K562 (cell line): ENCODE results near the gene SLC34A1. TPM values are rescaled to one million over a fixed set of nuclear protein-coding genes. Genes with fewer than 3 reads are reported as not detected.
A peak's percentile ranks its signal among the peaks of the same experiment; 100 is the strongest.

Source experiments
- ATAC-seq: fragments of 200-7000 bp; cut with Tn5 transposase; 3 replicates; pipeline ENCODE4 v1.9.1; 2020; ENCODE audit warnings: moderate library complexity
- BruUV-seq: library from RNA; stranded (reverse); fragments of 400-500 nt; replicated peaks from 2 replicates; lab custom pipeline; 2021; lab: Mats Ljungman, UMichigan
- CTCF ChIA-PET: fragments of 300-600 bp; formaldehyde crosslinking; extraction: SDS; loops from one replicate; lab custom pipeline; 2021; ENCODE audit warnings: low intra/inter-chr PET ratio; lab: Yijun Ruan, JAX
- POLR2A ChIA-PET: fragments of 300-600, 350-650 bp; sonication (Branson Sonifier 250); formaldehyde crosslinking; extraction: SDS; loops from one replicate; lab custom pipeline; 2021; ENCODE audit warnings: antibody characterized with exemption, inconsistent platforms; lab: Yijun Ruan, JAX
- DNase-seq, 4 experiments: peaks; one replicate each; pipeline versions ENCODE4 v3.0.0 to v3.0.0-alpha.2; 2011 to 2018; ENCODE audit warnings: low spot score in 3 of 4, mixed read lengths in 3 of 4; ENCODE audit errors: extremely low read depth in 1 of 4
- FAIRE-seq: peaks from 2 replicates; lab custom pipeline; 2011; peaks lifted over from hg19 to GRCh38; lab: Jason Lieb, UNC
- H2AFZ ChIP-seq: 2 replicates; pipeline ENCODE4 v1.6.0; 2011; ENCODE audit warnings: low read depth, low read length, control low read depth, inconsistent platforms
- H3K27ac ChIP-seq: fragments of 200-600 bp; 3 replicates; pipeline ENCODE4 v1.8.0; 2011; ENCODE audit warnings: low read depth, mild to moderate bottlenecking, control low read depth, inconsistent platforms, low read length, moderate library complexity, mixed read lengths; ENCODE audit errors: extremely low read depth
- H3K27me3 ChIP-seq, 2 experiments: fragments of 300-600 bp in 1 of 2; 2 replicates in 1 of 2; 3 replicates in 1 of 2; pipeline versions ENCODE4 v1.6.0 to v1.8.0; 2011; ENCODE audit warnings: inconsistent platforms in 2 of 2, low read length in 2 of 2, mild to moderate bottlenecking in 1 of 2, mixed read lengths in 1 of 2, moderate library complexity in 1 of 2; ENCODE audit not compliant: control insufficient read depth in 2 of 2, insufficient read depth in 2 of 2
- H3K36me3 ChIP-seq: fragments of 300-600 bp; 3 replicates; pipeline ENCODE4 v1.8.0; 2011; ENCODE audit warnings: mild to moderate bottlenecking, low read length, inconsistent platforms; ENCODE audit not compliant: control insufficient read depth, insufficient read depth
- H3K4me1 ChIP-seq, 2 experiments: fragments of 200-600 bp in 1 of 2; replicated peaks in 1 of 2; 2 replicates in 1 of 2; 3 replicates in 1 of 2; pipeline versions ENCODE4 v1.5.1 to v1.8.0; 2011; ENCODE audit warnings: inconsistent platforms in 2 of 2, low read length in 2 of 2, mild to moderate bottlenecking in 1 of 2, mixed read lengths in 1 of 2, moderate library complexity in 1 of 2; ENCODE audit not compliant: control insufficient read depth in 2 of 2, insufficient read depth in 2 of 2
- H3K4me2 ChIP-seq: 2 replicates; pipeline ENCODE4 v1.6.1; 2011; ENCODE audit warnings: low read length, control low read depth, inconsistent platforms, mixed read lengths; ENCODE audit not compliant: insufficient read depth
- H3K4me3 ChIP-seq: fragments of 200-600 bp; sonication (generic), shearing (Covaris generic); 2 replicates; pipeline ENCODE4 v1.5.1; 2016; ENCODE audit warnings: control low read depth, inconsistent platforms
- H3K79me2 ChIP-seq: fragments of 200-600 bp; 3 replicates; pipeline ENCODE4 v1.8.0; 2011; ENCODE audit warnings: low read length, inconsistent platforms; ENCODE audit not compliant: control insufficient read depth, insufficient read depth
- H3K9ac ChIP-seq, 2 experiments: 2 replicates each; pipeline versions ENCODE4 v1.6.0 to v1.6.1; 2011; ENCODE audit warnings: low read depth in 2 of 2, low read length in 2 of 2, control low read depth in 1 of 2, inconsistent platforms in 1 of 2, mild to moderate bottlenecking in 1 of 2, mixed read lengths in 1 of 2; ENCODE audit not compliant: insufficient read depth in 1 of 2
- H3K9me1 ChIP-seq: one replicate; pipeline ENCODE4 v1.6.0; 2011; ENCODE audit warnings: inconsistent platforms, mild to moderate bottlenecking, low read length, moderate library complexity; ENCODE audit not compliant: control insufficient read depth, insufficient read depth
- H3K9me3 ChIP-seq: replicated peaks from 2 replicates; pipeline ENCODE4 v1.5.1; 2011; ENCODE audit warnings: low read depth, low read length, inconsistent platforms; ENCODE audit not compliant: control insufficient read depth, insufficient read depth
- H4K20me1 ChIP-seq: replicated peaks from 2 replicates; pipeline ENCODE4 v1.6.1; 2011; ENCODE audit warnings: low read length, inconsistent platforms, mixed read lengths; ENCODE audit not compliant: control insufficient read depth, insufficient read depth
- ARID4B ChIP-seq: sonication (generic); formaldehyde crosslinking; IDR thresholded peaks from 2 replicates; pipeline ENCODE4 v1.8.0; 2022; ENCODE audit warnings: mild to moderate bottlenecking, missing genetic modification reagents
- POLR2A ChIP-seq: fragments of 450-650 bp; conservative IDR thresholded peaks from 2 replicates; pipeline ENCODE4 v1.6.1; 2016
- POLR2G ChIP-seq: fragments of 200-400 bp; formaldehyde crosslinking; IDR thresholded peaks from 2 replicates; pipeline ENCODE4 v1.6.1; 2017; ENCODE audit warnings: low read depth, mild to moderate bottlenecking, antibody characterized with exemption, low read length, moderate library complexity
- RBFOX2 ChIP-seq: fragments of 200-400 bp; formaldehyde crosslinking; IDR thresholded peaks from 2 replicates; pipeline ENCODE4 v1.6.1; 2017; ENCODE audit warnings: low read depth, mild to moderate bottlenecking, low read length, moderate library complexity
- TRIM24 ChIP-seq, 2 experiments: fragments of 450-650 bp; IDR thresholded peaks; 2 replicates each; pipeline ENCODE4 v1.6.1; 2016
- WGBS: fragments of 100-300 bp; shearing (Covaris generic); methylation state at CpG from one replicate; pipeline ENCODE4 v1.1.6; 2016; ENCODE audit warnings: low coverage, mixed read lengths; ENCODE audit not compliant: insufficient coverage; ENCODE audit errors: missing lambda C conversion rate; 5-methylcytosine and 5-hydroxymethylcytosine counted together
- in situ Hi-C: fragments of 300-500 bp; cut with MboI; formaldehyde crosslinking; loops from 4 replicates; pipeline ENCODE4 v1.15.0; 2018; ENCODE audit warnings: inconsistent platforms, mixed read lengths
- intact Hi-C: fragments of 100-400 bp; cut with micrococcal nuclease; formaldehyde crosslinking; loops from 2 replicates; pipeline ENCODE4 v1.14.2; 2022
- polyA plus RNA-seq, 8 experiments: library from polyadenylated mRNA; depleted of rRNA in 4 of 8; stranded (reverse) in 5 of 8; unstranded in 3 of 8; fragments of >200 nt; fragmentation: Nextera tagmentation in 2 of 8; fragmentation: Illumina TruSeq in 1 of 8; extraction: Ambion mirVana in 2 of 8; extraction: Trizol in 1 of 8; gene quantifications; 2 replicates each; pipeline versions ENCODE4 v1.2.1 to v1.2.3, GENCODE V29; 2011 to 2014; ENCODE audit warnings: inconsistent platforms in 1 of 8, missing spikeins in 1 of 8
- total RNA-seq, 7 experiments: library from RNA; depleted of rRNA in 6 of 7; stranded (reverse); fragments of >200 nt in 6 of 7; fragmentation: Illumina TruSeq in 2 of 7; extraction: Trizol in 2 of 7; gene quantifications; 2 replicates each; pipeline versions ENCODE4 v1.2.1 to v1.2.3, GENCODE V29; 2011 to 2021; ENCODE audit warnings: low replicate concordance in 1 of 7
- TF ChIP-seq, protein P1 (sequence below), 2 experiments: fragments of 450-650 bp; IDR thresholded peaks; 2 replicates each; pipeline ENCODE4 v1.6.1; 2018; ENCODE audit warnings: mild to moderate bottlenecking in 2 of 2, low read depth in 1 of 2; ENCODE audit not compliant: partially characterized antibody in 2 of 2

Gene SLC34A1
- total and polyA plus RNA-seq, 9 of the 15 experiments (the other 6 are each of a cell fraction or from before 2014, with no cell fraction given), result not detected

- no peak overlapping the region for H3K4me3 ChIP-seq
- no peaks in the 10 kb centered on the region for H3K9me3 ChIP-seq
- no TSS peak for BruUV-seq
- ChIA-PET POLR2A (interaction anchor here (0.5 to 10.8 kb wide), 3 partner anchors 12 to 123 kb away, joined by 3 to 210 read pairs (median 3); partner anchors contain the start of gene PRR7), CTCF (no interaction called here)
- in situ Hi-C loops, result no loop called here
- WGBS, result 90% methylated on average over 17 of the region's 18 CpGs
- intact Hi-C loops, result no loop called here
- no peak overlapping the region for H3K4me2 ChIP-seq
- H3K36me3 ChIP-seq, result peaks cover 97% of the 10 kb centered on the region; the same call in 2 of the 3 replicates
- H2AFZ ChIP-seq, result no peak overlapping the region
- peaks cover 22 to 59% of the 10 kb centered on the region in 2 experiments for H3K4me1 ChIP-seq
- no peaks in the 10 kb centered on the region for H3K27me3 ChIP-seq
- no peak for FAIRE-seq
- ATAC-seq, result no peak
- H3K79me2 ChIP-seq, result peaks cover 43% of the 10 kb centered on the region
- H3K9ac ChIP-seq, result peak overlapping the region in 1 of 2 experiments; percentile 3; a peak in 1 of 4 replicates
- TF ChIP-seq ARID4B (CRISPR knock-in tag), result peak; percentile 60
- TF ChIP-seq, protein P1, sequence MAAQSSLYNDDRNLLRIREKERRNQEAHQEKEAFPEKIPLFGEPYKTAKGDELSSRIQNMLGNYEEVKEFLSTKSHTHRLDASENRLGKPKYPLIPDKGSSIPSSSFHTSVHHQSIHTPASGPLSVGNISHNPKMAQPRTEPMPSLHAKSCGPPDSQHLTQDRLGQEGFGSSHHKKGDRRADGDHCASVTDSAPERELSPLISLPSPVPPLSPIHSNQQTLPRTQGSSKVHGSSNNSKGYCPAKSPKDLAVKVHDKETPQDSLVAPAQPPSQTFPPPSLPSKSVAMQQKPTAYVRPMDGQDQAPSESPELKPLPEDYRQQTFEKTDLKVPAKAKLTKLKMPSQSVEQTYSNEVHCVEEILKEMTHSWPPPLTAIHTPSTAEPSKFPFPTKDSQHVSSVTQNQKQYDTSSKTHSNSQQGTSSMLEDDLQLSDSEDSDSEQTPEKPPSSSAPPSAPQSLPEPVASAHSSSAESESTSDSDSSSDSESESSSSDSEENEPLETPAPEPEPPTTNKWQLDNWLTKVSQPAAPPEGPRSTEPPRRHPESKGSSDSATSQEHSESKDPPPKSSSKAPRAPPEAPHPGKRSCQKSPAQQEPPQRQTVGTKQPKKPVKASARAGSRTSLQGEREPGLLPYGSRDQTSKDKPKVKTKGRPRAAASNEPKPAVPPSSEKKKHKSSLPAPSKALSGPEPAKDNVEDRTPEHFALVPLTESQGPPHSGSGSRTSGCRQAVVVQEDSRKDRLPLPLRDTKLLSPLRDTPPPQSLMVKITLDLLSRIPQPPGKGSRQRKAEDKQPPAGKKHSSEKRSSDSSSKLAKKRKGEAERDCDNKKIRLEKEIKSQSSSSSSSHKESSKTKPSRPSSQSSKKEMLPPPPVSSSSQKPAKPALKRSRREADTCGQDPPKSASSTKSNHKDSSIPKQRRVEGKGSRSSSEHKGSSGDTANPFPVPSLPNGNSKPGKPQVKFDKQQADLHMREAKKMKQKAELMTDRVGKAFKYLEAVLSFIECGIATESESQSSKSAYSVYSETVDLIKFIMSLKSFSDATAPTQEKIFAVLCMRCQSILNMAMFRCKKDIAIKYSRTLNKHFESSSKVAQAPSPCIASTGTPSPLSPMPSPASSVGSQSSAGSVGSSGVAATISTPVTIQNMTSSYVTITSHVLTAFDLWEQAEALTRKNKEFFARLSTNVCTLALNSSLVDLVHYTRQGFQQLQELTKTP (IDR thresholded peaks at IDR 0.05; ENCODE audit: low read depth in 1 of 2, partially characterized antibody in 2 of 2), result no peak
- peak; percentile 16; the same call in 1 of the 2 replicates for TF ChIP-seq POLR2G
- peak; percentile 51 for TF ChIP-seq RBFOX2
- 0 out of 2 replicates have a peak, but pooled peaks have one; percentile 2 for TF ChIP-seq POLR2A
- TF ChIP-seq TRIM24 (IDR thresholded peaks at IDR 0.05), result no peak
- peaks cover 22% of the 10 kb centered on the region; the same call in 1 of the 2 replicates for H4K20me1 ChIP-seq
- H3K9me1 ChIP-seq, result no peaks in the 10 kb centered on the region
- DNase-seq, result no peak
- no peak overlapping the region; the same call in 2 of the 3 replicates for H3K27ac ChIP-seq
Measured at GRCh38 chr5:177432143-177432838, 48.1 kb downstream of the SLC34A1 start.
